Measurements from ENCODE around the gene CCDC30. TPM values are rescaled to one million over a fixed set of nuclear protein-coding genes. Genes with fewer than 3 reads are reported as not detected.

The CCDC30 gene
- total and polyA plus RNA-seq, 2 donors = 1.5 to 7.2 TPM

Small RNAs within 50 kb of the gene (small RNA-seq; reads per million reads assigned to genes)
- gene RNU6-536P (not detected), gene TMSB4XP1 (not detected)

Other genes with a start within 250 kb of the CCDC30 start
- 103 TPM for gene FOXJ3, start 128.1 kb upstream of the CCDC30 start, total RNA-seq
- gene FOXJ3, start 128.1 kb upstream of the CCDC30 start, polyA plus RNA-seq = 21.4 TPM
- gene RIMKLA, start 82.5 kb upstream of the CCDC30 start, total RNA-seq = 0.69 TPM
- 0.58 TPM for gene RIMKLA, start 82.5 kb upstream of the CCDC30 start, polyA plus RNA-seq
- 3.2 TPM for gene ZMYND12, start 7.3 kb upstream of the CCDC30 start, total RNA-seq
- gene ZMYND12, start 7.3 kb upstream of the CCDC30 start, polyA plus RNA-seq = 0.75 TPM
- 38.0 TPM for gene PPCS, start 6.7 kb upstream of the CCDC30 start, total RNA-seq
- gene PPCS, start 6.7 kb upstream of the CCDC30 start, polyA plus RNA-seq = 63.8 TPM
- gene PPIH, start 195.1 kb downstream of the CCDC30 start, total RNA-seq = 24.1 TPM
- 29.8 TPM for gene PPIH, start 195.1 kb downstream of the CCDC30 start, polyA plus RNA-seq
- 401 TPM for gene YBX1, start 219.1 kb downstream of the CCDC30 start, total RNA-seq
- 773 TPM for gene YBX1, start 219.1 kb downstream of the CCDC30 start, polyA plus RNA-seq

Data from urinary bladder (tissue), 2 donors.